GM23338 (cell line): Measurements from ENCODE around the gene SRSF1. TPM values are rescaled to one million over a fixed set of nuclear protein-coding genes. Genes with fewer than 3 reads are reported as not detected.

ENCODE experiments used
- ATAC-seq: fragments of 200-7000 bp; cut with Tn5 transposase; 3 replicates; pipeline ENCODE4 v1.9.1; 2020
- DNase-seq: peaks from one replicate; pipeline ENCODE4 v3.0.0-alpha.2; 2015; ENCODE audit warnings: low spot score
- H2AFZ ChIP-seq: fragments of 200-600 bp; sonication (generic); 2 replicates; pipeline ENCODE4 v1.8.0; 2016; ENCODE audit warnings: antibody characterized with exemption, mild to moderate bottlenecking, moderate library complexity
- H3F3A ChIP-seq: fragments of 200-600 bp; sonication (generic); replicated peaks from 2 replicates; pipeline ENCODE4 v1.8.0; 2017; ENCODE audit warnings: antibody characterized with exemption, mixed run types, low read depth
- H3K27ac ChIP-seq: fragments of 200-600 bp; sonication (generic); 2 replicates; pipeline ENCODE4 v1.6.1; 2016; ENCODE audit warnings: low read depth
- H3K27me3 ChIP-seq: fragments of 200-600 bp; sonication (generic); 2 replicates; pipeline ENCODE4 v1.8.0; 2016; ENCODE audit warnings: mild to moderate bottlenecking, mixed run types, moderate library complexity; ENCODE audit not compliant: insufficient read depth
- H3K36me3 ChIP-seq: fragments of 200-600 bp; sonication (generic); 2 replicates; pipeline ENCODE4 v1.8.0; 2016; ENCODE audit warnings: mild to moderate bottlenecking; ENCODE audit not compliant: insufficient read depth
- H3K4me1 ChIP-seq: fragments of 200-600 bp; sonication (generic); 2 replicates; pipeline ENCODE4 v1.8.0; 2016; ENCODE audit warnings: mild to moderate bottlenecking, moderate library complexity; ENCODE audit not compliant: insufficient read depth
- H3K4me2 ChIP-seq: fragments of 200-600 bp; sonication (generic); 2 replicates; pipeline ENCODE4 v1.7.1; 2017; ENCODE audit warnings: mixed run types
- H3K4me3 ChIP-seq: fragments of 200-600 bp; sonication (generic); 2 replicates; pipeline ENCODE4 v1.6.1; 2016; ENCODE audit warnings: mixed run types
- H3K79me2 ChIP-seq: fragments of 200-600 bp; sonication (generic); replicated peaks from 2 replicates; pipeline ENCODE4 v1.8.0; 2017; ENCODE audit warnings: mild to moderate bottlenecking; ENCODE audit not compliant: insufficient read depth
- H3K9me2 ChIP-seq: fragments of 200-600 bp; sonication (generic); 2 replicates; pipeline ENCODE4 v1.8.0; 2017; ENCODE audit not compliant: insufficient read depth
- H4K20me1 ChIP-seq: fragments of 200-600 bp; sonication (generic); replicated peaks from 2 replicates; pipeline ENCODE4 v1.8.0; 2017; ENCODE audit warnings: mild to moderate bottlenecking; ENCODE audit not compliant: insufficient read depth
- H3K27ac Mint-ChIP-seq: 2 replicates; pipeline ENCODE4 v1.8.0; 2020; ENCODE audit warnings: inconsistent platforms, mild to moderate bottlenecking, moderate library complexity, mixed read lengths
- H3K27me3 Mint-ChIP-seq: 3 replicates; pipeline ENCODE4 v1.8.0; 2022; ENCODE audit warnings: low read depth, mild to moderate bottlenecking, moderate library complexity, mixed read lengths, inconsistent platforms; ENCODE audit not compliant: insufficient read depth, poor library complexity
- H3K36me3 Mint-ChIP-seq: 3 replicates; pipeline ENCODE4 v1.8.0; 2021; ENCODE audit warnings: low read depth, mild to moderate bottlenecking, inconsistent platforms, moderate library complexity, mixed read lengths
- H3K4me1 Mint-ChIP-seq: 3 replicates; pipeline ENCODE4 v1.8.0; 2020; ENCODE audit warnings: mild to moderate bottlenecking, inconsistent platforms, mixed read lengths
- H3K4me3 Mint-ChIP-seq: 3 replicates; pipeline ENCODE4 v1.8.0; 2021; ENCODE audit warnings: moderate library complexity, mild to moderate bottlenecking, inconsistent platforms, mixed read lengths
- H3K9me3 Mint-ChIP-seq: 3 replicates; pipeline ENCODE4 v1.8.0; 2020; ENCODE audit warnings: moderate library complexity, mild to moderate bottlenecking, inconsistent platforms, mixed read lengths
- CREB1 ChIP-seq: fragments of 250-450 bp; sonication (Bioruptor Pico); IDR thresholded peaks from 2 replicates; pipeline ENCODE4 v1.5.0; 2020; ENCODE audit warnings: low read depth, mild to moderate bottlenecking, moderate library complexity
- CTCF ChIP-seq, 2 experiments: fragments of 200-600 bp in 1 of 2; sonication (generic) in 1 of 2; conservative IDR thresholded peaks; 2 replicates each; pipeline versions ENCODE4 v1.5.1 to v1.6.1; 2016 to 2017; ENCODE audit warnings: antibody characterized with exemption in 2 of 2, low read depth in 2 of 2, mild to moderate bottlenecking in 2 of 2, moderate library complexity in 1 of 2
- ETS1 ChIP-seq: IDR thresholded peaks from 2 replicates; pipeline ENCODE4 v1.6.1; 2016; ENCODE audit warnings: antibody characterized with exemption
- EZH2 ChIP-seq: fragments of 200-600 bp; sonication (generic); IDR thresholded peaks from one replicate; pipeline ENCODE4 v1.8.0; 2017; ENCODE audit warnings: antibody characterized with exemption, mild to moderate bottlenecking, low read depth; ENCODE audit not compliant: unreplicated experiment
- EZH2phosphoT487 ChIP-seq: fragments of 200-600 bp; sonication (generic); IDR thresholded peaks from one replicate; pipeline ENCODE4 v1.8.1; 2018; ENCODE audit warnings: antibody characterized with exemption; ENCODE audit not compliant: unreplicated experiment
- NANOG ChIP-seq: IDR thresholded peaks from 2 replicates; pipeline ENCODE4 v1.6.1; 2016; ENCODE audit warnings: antibody characterized with exemption, borderline replicate concordance
- POLR2AphosphoS5 ChIP-seq: IDR thresholded peaks from 2 replicates; pipeline ENCODE4 v1.6.1; 2016; ENCODE audit warnings: antibody characterized with exemption, low read depth
- REST ChIP-seq: IDR thresholded peaks from one replicate; pipeline ENCODE4 v1.6.1; 2018; ENCODE audit warnings: antibody characterized with exemption; ENCODE audit not compliant: unreplicated experiment
- STAT1 ChIP-seq: IDR thresholded peaks from one replicate; pipeline ENCODE4 v1.6.1; 2016; ENCODE audit warnings: antibody characterized with exemption; ENCODE audit not compliant: unreplicated experiment
- ZNF331 ChIP-seq: fragments of 250-450 bp; sonication (Bioruptor Pico); IDR thresholded peaks from 2 replicates; pipeline ENCODE4 v1.5.0; 2020; ENCODE audit warnings: low read depth, mild to moderate bottlenecking, moderate library complexity
- ZNF462 ChIP-seq: fragments of 250-450 bp; sonication (Bioruptor Pico); IDR thresholded peaks from 2 replicates; pipeline ENCODE4 v1.5.0; 2020; ENCODE audit warnings: mild to moderate bottlenecking, moderate library complexity
- polyA plus RNA-seq: library from polyadenylated mRNA; unstranded; fragments of >200 nt; fragmentation: Nextera tagmentation; extraction: Ambion mirVana; gene quantifications from 2 replicates; pipeline ENCODE4 v1.2.1, GENCODE V29; 2016
- total RNA-seq: library from RNA; depleted of rRNA; stranded (reverse); fragments of >200 nt; shearing (Covaris generic); gene quantifications from 2 replicates; pipeline ENCODE4 v1.2.3, GENCODE V29; 2014

The SRSF1 gene
- total and polyA plus RNA-seq, 2 experiments from 2014 or later: 413 to 584 TPM

GRCh38 chr17:57966246-57966645 is 40.8 kb downstream of the SRSF1 start:
- no peaks in the 10 kb centered on the region for H3K36me3 ChIP-seq
- ATAC-seq: no peak
- H3K9me2 ChIP-seq: no peaks in the 10 kb centered on the region
- H3K27ac ChIP-seq: no peak overlapping the region
- H3K79me2 ChIP-seq: no peaks in the 10 kb centered on the region
- Mint-ChIP-seq H3K27ac (no peak overlapping the region), H3K27me3 (peaks cover 6% of the 10 kb centered on the region), H3K4me1 (peaks cover 13% of the 10 kb centered on the region), H3K9me3 (no peaks in the 10 kb centered on the region), H3K4me3 (no peak overlapping the region), H3K36me3 (no peaks in the 10 kb centered on the region)
- 0 out of 2 replicates have a peak, but pooled peaks cover 6% of the 10 kb centered on the region for H3F3A ChIP-seq
- H3K4me2 ChIP-seq: no peak overlapping the region
- DNase-seq: no peak
- no peaks in the 10 kb centered on the region for H3K27me3 ChIP-seq
- peaks cover 3% of the 10 kb centered on the region; the same call in 1 of the 2 replicates for H3K4me1 ChIP-seq
- H2AFZ ChIP-seq: 0 out of 2 replicates have a peak overlapping the region, but pooled peaks have one; percentile 76
- no peak for TF ChIP-seq EZH2phosphoT487
- TF ChIP-seq ZNF331 (CRISPR knock-in tag): no peak
- TF ChIP-seq ETS1: no peak
- TF ChIP-seq POLR2AphosphoS5: no peak
- TF ChIP-seq EZH2: no peak
- TF ChIP-seq CTCF (conservative IDR thresholded peaks at IDR 0.05; ENCODE audit: low read depth in 2 of 2): no peak
- TF ChIP-seq REST: no peak
- TF ChIP-seq CREB1 (CRISPR knock-in tag): no peak
- no peak for TF ChIP-seq ZNF462
- TF ChIP-seq NANOG: no peak
- TF ChIP-seq STAT1: no peak
- no peaks in the 10 kb centered on the region; the same call in 1 of the 2 replicates for H4K20me1 ChIP-seq
- H3K4me3 ChIP-seq: no peak overlapping the region
